NCI-H774 (cell line): Measurements from ENCODE around the gene SEC22C.
A peak's percentile ranks its signal among the peaks of the same experiment; 100 is the strongest.
"Not testable (repeated sequence)": the region's sequence is repeated elsewhere in the genome, so short reads cannot be mapped to it uniquely, and the experiment has no call there.

Source experiments
- DNase-seq: peaks from one replicate; lab custom pipeline; 2025; lab: John Stamatoyannopoulos, UW

Gene SEC22C, protein sequence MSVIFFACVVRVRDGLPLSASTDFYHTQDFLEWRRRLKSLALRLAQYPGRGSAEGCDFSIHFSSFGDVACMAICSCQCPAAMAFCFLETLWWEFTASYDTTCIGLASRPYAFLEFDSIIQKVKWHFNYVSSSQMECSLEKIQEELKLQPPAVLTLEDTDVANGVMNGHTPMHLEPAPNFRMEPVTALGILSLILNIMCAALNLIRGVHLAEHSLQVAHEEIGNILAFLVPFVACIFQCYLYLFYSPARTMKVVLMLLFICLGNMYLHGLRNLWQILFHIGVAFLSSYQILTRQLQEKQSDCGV

DNA sequence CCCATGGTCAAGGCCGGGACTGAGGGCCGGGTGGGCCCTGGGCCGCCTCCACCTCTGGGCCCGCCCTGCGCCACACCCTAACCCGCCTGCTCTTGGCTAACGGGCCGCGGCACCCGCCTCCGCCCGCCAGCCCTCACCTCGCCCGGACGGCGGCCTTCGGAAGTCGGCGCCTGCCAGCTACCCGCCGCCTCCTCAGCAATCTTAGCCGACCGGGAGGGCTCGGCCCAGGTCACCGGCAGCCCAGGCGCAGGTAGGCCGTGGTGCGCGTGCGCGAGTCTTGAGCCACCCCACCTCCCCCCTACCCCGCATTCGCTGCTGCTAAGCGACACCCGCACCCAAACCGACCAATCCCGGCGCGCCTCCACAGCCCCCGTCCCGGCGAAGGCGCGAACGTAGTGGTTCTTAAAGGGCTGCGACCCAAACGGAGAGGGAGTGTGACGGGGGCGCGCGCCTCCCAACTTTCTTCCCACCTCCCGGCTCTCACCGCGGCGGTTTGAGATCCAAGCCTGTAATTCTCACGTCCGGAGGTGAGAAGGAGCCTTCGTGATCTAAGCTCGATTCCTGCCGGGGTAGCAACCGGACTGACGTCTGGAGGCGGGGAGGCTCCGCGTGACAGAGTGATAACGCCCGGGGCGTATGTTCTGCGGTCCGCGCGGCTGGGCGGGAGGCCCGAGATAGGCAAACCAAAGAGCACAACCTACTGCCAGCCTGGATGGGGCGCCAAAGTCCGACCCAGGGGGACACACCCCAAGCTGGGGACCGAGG is at the start of gene SEC22C:
Gene SEC22C (minus strand): TSS at position 259 of the 765 bp plus-strand sequence. CDS start 12,921 bp downstream, outside the sequence.
- peak; percentile 82 for DNase-seq

DNA sequence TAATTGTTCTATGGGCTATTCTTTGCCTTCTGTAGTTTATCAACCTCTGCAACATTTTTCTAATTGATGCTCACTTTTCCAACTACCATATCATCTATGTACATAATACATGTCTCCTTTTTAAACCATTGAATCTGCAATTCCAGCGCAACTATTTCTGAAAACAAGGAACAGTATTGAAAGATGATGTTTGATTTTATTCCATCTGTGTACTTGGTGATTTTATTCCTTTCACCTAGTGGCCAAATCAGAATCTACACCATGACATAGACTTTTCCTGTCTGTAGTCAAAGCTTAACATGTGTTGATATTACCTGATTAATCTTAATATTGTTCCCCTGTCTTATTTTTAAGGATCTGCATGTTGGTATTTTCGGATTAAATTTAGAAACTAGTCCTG is 31.7 kb upstream of the SEC22C start:
- DNase-seq = no peak

DNA sequence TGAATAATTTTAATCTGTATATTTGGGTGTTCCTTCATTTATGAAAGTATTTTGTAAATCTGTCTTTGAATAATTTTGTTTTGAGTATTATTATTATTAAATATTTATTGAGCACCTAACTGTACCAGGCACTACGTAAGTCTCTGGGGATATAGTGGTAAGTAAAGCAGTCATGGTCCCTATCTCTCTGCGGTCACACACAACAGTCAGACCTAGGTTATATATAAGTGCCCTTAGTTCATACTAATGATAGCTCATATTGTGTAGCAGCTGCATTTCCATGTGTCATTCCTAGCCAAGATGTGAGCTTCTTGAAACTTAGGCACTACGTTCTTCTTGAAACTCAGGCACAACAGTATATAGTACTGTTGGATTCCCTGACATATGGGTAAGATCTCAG is 31.2 kb upstream of the SEC22C start:
- DNase-seq = no peak

DNA sequence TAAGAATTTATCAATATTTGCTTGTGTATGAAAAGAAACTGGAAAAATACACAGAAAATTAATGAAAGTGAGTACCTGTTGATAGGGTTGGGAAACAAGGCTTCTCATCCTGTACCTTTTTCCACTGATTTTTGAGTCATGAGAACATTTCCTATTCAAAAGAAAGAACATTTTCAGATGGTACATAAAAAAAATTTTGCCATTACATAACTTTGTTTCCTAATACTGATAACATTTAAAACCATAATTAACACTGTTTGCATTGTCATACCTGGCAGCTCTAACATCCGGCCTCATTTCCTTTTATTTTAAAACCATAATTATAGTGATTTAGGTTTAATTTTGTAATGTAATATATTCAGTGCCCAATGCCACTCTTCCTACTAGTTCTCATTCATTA is 30.4 kb upstream of the SEC22C start:
- no peak for DNase-seq

DNA sequence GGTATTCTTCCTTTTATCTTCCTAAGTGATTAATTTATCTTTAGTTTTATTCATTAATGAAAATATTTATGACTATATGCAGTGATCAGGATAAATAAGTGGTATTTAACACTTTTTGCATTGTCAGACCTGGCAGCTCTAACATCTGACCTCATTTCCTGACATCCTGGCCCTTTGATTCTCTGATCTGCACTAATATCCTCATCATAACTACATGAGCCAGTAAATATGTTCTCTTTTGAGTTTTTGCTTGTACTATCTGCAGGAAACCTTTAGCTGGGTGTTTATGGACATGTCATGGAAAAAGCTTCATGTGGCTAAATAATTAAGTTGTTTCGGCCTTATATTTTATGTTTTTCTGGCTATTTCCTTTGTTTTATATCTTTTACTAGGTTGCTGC is 29.2 kb upstream of the SEC22C start:
- DNase-seq = no peak

DNA sequence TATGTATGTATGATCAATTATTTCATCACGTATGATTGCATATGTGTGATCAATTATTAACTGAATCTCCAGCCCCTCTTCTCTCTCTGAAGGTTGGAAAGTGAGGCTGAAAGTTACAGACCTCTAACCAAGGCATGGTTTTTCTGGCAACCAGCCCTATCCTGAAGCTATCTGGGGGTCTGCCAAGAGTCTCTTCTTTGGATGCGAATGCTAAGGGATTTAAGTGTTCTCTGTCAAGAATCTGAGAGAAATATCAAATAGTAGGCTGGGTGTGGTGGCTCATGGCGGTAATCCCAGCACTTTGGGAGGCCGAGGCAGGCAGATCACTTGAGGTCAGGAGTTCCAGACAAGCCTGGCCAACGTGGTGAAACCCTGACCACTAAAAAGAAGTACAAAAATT is 26.8 kb upstream of the SEC22C start:
- DNase-seq = no peak

DNA sequence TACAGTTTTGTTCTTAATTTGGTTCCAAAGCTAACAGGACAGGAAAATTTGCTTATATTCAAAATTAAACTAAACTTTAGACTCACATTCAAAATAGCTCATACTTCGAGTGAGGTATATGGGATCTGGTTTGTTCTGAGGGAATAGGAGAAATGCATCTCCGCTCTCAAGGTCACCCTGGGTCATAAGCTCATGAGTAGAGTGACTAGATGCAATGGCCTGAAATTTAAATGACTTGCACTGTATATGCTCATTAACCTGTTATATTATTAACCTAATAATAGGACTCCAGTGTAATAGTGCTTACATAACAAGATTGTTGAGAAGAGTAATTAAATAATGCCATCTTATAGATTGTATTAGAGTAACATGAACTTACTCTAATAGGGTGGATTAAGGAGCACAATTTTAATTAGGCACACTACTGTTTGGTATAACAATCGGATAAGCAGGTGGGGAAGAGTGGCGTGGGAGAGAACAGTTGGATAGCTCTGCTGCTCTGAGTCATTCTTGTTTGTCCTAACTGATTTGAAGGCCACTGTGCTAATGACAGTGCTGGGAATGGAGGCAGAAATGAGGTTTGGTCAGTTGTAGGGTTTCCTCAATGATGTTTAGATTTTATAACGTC is 23.9 kb upstream of the SEC22C start:
- DNase-seq = no peak

DNA sequence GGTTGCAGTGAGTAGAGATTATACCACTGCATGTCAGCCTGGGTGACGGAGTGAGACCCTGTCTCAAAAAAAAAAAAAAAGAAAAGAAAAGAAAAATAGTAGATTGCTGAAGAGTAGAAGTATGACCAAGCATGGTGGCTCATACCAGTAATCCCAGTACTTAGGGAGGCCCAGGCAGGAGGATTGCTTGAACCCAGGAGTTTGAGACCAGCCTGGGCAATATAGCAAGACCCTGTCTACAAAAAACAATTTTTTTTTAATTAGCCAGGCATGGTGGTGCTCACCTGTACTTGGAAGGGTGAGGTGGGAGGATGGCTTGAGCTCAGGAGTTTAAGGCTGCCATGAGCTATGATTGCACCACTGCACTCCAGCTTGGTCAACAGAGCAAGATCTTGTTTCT is 21.2 kb upstream of the SEC22C start:
- no peak for DNase-seq

DNA sequence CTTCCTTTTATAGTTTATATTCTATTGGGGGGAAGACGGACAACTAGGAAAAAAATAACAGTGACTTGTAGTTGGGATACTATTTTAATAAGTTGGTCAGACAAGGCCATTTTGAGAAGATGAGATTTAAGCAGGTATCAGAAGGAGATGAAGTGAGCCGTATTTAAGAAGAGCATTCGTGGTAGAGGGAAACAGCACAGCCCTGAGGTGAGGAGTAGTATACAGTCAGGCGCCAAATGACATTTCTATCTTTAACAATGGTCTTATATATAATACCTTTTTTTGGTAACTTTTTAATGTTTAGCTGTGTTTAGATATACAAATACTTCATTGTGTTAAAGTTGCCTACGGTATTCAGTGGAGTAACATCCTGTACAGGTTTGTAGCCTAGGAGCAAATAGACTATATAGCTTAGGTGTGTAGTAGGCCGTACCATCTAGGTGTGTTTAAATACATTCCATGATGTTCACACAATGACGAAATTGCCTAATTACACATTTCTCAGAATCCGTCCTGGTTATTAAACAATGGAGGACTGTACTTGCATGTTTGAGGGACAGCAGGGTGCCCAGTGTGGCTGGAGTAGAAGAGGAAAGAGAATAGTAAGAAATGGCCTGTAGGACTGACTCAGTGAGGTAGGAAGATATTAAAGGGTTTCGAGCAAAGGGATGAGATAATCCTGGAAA is 20.3 kb upstream of the SEC22C start:
- DNase-seq = no peak

DNA sequence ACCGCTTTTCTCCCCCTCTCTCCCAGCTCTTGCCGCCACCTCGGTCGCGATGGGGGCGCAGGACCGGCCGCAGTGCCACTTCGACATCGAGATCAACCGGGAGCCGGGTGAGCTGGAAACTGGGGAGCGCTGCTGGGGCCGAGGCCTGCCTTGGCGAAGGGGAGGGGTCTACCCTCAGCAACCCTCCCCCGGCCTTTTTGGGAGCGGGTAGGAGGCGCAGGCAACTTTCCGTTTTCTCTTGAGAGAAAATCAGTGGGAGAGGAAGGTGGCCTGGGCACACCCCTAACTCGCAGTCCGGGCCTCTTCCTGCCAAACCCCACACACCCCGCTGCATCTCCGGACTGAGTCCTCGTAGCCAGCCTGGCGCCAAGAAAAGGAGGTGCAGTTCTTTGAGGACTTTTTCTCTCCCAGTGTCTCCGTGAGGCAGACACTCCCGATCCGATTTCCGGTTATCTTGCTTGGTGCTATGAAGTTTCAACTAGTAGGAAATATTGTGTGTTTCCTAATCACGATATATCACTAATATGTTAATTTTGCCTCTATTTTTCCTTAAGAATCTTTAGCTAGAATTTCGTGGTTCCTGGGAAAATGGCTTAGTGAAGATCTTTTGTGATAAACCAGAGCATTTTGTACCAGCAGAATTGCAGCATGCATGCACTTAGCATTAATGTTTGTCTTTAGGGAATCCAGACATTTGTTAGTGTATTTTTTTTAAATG is 19.4 kb upstream of the SEC22C start:
- no peak for DNase-seq

DNA sequence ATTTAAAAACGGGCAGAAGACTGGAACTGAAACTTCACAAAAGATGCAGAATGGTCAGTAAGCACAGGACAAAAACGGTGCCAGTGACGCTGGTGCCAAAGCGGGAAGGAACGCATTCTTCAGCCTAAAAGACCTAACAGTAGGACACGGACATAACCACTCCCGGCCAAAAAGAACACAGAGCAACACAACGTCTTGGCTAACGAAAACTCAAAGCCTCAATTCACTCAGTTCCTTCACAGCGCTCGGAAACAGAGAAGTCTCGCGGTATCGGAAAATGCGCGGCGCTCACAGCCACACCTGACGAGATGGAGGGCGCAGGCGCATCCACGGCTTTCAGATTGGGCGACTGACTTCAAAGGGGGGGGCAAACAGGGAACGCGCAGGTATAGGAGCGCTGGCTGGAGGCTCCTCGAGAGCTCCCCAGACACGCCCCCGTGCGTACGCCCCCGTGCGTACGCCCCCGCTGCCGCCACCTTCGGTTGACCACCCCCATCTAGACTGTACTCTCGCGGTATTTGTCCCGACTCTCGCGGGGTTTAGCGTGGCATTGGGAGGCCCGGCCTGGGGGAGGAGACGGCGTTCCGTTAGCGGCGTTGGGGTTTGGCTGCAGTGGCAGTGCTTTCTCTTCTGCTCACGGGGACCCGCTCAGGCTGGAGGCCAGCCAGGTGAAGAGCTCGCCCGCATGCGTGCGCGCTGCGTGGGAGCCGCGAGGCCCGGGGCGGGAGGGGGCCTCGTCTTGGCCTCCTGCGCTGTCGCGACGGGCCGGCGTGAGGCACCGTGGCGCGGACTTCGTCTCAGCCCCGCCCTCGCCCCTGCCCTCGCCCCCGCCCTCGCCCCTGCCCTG is 18.6 kb upstream of the SEC22C start, which contains the start of gene NKTR:
Gene NKTR (plus strand): TSS at position 576 of the 847 bp plus-strand sequence. CDS start 321 bp downstream, outside the sequence.
- DNase-seq = peak; percentile 91

DNA sequence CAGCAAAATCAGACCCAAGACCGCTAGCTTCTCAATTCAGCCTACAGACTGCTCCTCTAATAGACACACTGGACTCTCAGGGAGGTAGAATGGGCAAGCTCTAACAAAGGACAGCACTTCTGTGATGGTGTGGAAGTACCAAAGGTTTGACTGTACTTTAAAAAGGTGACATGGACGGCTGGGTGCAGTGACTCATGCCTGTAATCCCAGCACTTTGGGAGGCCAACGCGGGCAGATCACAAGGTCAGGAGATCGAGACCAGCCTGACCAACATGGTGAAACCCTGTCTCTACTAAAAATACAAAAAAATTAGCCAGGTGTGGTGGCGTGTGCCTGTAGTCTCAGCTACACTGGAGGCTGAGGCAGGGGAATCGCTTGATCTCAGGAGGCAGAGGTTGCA is 15.3 kb upstream of the SEC22C start:
- not testable (repeated sequence) for DNase-seq

DNA sequence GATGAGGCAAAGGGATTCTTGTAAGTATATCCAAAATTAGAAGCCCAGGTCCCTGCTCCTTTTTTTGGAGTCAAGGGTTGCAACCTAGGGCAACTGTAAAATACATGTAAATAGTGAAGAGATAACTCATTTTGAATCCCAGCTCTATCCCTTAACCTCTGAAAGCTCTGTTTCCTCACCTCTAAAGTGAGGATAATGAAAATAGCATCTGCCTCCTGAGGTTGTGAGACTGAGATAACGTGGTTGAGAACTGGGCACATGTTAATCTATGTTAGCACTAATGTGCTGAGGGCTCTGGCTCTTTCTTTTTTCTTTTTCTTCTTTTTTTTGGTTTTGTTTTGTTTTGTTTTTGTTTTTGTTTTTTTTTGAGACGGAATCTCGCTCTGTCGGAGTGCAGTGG is 13.9 kb upstream of the SEC22C start:
- DNase-seq = no peak

DNA sequence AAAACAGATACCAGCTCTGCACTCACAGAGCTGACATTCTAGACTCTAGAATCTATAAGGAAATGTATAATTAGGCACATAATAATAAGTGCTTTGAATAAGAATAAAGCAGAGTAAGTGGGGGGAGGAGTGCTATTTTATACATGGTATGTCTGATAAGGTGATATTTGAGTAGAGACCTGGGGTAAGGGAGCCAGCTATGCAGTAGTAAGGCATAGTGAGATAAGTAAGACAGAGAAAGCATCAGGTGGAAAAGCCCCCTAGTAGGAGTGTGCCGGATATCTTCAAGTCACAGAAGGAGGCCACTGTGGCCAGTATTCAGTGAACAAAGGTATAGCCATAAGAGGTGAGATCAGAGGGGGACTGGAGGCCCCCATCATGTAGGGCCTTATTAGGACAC is 11.9 kb upstream of the SEC22C start:
- DNase-seq = no peak

DNA sequence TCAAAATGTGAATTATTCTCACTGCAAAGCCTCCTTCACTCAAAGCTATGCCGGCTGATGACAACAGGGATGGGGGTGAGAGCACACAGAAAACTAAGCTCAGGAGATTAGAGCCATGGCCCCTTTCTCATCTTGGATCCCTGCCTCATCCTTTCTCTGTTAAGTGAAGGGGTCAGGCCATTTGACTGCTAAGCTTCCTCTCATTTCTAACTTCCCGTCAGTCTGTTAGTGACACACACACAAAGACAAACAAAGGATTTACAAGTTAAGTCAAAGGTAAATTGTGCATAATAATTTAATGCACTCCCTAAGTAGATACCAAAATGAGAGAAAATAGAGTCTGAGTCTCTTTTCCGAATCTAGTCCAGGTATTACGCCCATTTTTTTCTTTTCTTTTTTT is 10.0 kb upstream of the SEC22C start:
- no peak for DNase-seq

DNA sequence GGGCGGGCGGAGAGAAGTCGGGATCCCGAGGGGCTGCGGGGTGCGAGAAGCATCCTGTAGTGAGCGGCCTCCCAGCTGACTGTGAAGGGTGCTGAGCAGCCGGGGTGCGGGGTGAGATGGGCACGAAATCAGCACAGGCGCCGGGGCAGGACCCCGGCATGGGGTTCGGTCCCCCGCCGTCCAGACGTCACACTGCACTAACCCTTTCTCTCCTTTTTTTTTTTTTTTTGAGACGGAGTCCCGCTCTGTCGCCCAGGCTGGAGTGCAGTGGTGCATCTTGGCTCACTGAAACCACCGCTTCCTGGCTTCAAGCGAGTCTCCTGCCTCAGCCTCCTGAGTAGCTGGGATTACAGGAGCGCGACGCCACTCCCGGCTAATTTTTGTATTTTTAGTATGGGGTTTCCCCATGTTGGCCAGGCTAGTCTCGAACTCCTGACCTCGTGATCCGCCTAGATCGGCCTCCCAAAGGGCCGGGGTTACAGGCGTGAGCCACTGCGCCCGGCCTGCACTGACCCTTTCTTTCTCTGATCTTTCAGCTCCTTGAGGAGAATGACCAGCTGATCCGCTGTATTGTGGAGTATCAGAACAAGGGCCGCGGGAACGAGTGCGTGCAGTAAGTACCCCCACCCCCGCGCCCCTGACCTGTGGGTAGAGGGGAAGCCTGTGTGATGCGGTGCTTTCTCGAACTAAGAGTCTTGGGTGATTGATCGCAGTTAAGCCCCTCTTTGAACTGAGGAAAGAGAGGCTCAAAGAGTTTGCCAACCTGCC is 9.4 kb upstream of the SEC22C start:
- DNase-seq = no peak

DNA sequence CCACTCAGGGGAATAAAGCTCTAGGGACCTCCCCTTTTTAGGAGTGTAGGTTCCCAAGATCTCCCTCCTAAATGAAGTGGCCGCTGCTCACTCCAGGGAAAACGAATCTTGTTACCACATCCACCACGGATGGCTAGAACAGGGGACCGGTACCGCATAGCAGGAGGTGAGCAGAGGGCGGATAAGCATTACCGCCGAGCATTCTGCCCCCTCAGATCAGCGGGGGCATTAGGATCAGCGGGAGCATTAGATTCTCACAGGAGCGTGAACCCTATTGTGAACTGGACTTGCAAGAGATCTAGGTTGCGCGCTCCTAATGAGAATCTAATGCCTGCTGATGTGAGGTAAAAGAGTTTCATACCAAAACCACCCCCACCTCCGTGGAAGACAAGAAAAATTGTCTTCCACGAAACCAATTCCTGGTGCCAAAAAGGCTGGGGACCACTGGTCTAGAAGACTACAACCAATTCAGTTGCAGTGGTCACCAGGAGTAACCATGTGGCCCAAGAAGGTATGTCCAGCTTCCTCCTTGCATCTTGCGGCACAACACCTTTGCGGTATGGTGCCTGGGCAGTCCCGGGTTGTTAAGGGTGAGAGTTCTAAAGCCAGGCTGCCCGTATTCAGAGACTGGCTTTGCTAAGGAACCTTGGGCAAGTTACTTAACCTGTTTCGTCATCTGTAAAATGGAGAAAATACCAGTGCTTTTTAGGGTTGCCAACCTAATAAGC is 7.8 kb upstream of the SEC22C start:
- DNase-seq = no peak

DNA sequence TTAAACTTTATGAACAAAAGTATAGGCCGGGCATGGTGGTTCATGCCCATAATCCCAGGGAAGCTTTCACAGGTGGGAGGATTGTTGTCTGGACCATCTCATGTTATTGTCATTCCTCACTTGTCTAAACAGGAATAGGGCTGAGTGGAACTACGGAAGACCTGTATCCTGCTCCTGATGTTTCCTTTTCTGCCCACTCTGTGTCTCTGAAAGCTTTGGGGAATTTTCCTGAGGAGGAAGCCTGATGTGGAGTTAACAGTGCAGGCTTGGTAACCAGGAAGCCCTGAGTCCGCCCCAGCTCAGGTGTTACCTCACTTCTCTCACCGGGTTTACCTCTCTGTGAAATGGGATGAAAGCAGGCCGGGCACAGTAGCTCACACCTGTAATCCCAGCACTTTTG is 6.9 kb upstream of the SEC22C start:
- no peak for DNase-seq

DNA sequence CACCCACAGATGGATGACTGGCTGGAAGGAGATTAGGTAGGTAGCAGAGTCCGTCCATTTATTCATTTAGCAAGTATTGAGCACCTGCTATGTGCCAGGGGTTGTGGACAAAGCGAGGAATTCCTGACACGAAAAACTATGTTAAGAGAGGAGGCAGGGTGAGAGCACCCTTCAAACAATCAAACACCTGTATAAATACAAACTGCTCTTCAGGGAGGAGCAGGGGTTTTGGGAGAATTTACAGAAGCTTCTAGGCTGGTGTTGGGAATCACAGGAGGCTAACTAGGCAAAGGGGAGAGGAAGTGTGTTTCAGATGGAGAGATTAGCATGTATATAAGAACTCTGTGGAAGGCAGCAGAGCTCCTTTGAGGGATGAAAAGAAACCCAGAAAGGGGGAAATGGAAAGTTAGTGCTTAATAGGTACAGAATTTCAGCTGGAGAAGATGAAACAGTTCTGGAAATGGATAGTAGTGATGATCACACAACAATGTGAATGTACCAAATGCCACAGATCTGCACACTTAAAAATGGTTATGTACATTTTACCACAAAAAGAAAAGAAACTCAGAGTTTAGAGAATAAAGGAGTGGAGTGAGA is 805 bp upstream of the SEC22C start:
- DNase-seq = no peak
